ENCODE measurements around the gene TGFBR2.

- TF ChIP-seq CTCF (IDR thresholded peaks at IDR 0.05; ENCODE audit: low read depth, low read length) (no peak), EZH2phosphoT487 (IDR thresholded peaks at IDR 0.05; ENCODE audit: low read depth) (no peak)
Observed at GRCh38 chr3:30670292-30670691, 63.9 kb downstream of the TGFBR2 start.
